SKM-1 (cell line): ENCODE results near the gene C9orf50.
"Not testable (repeated sequence)": the region's sequence is repeated elsewhere in the genome, so short reads cannot be mapped to it uniquely, and the experiment has no call there.

Experiments
- DNase-seq: peaks from one replicate; lab custom pipeline; 2025; ENCODE audit not compliant: unreplicated experiment; lab: John Stamatoyannopoulos, UW

Gene C9orf50

GRCh38 chr9:129620669-129621295 lies at the start of gene C9orf50:
C9orf50 (minus strand) TSS chr9:129621101; CDS start chr9:129620574, 527 bp downstream.
- no peak for DNase-seq

GRCh38 chr9:129669946-129670345 lies 49.0 kb upstream of the C9orf50 start:
- DNase-seq = no peak

- DNase-seq = no peak
Observed at GRCh38 chr9:129669141-129669718, 48.3 kb upstream of the C9orf50 start.

GRCh38 chr9:129667850-129668249 lies 46.9 kb upstream of the C9orf50 start:
- DNase-seq = no peak

- no peak for DNase-seq
Observed at GRCh38 chr9:129667378-129667777, 46.5 kb upstream of the C9orf50 start.

- DNase-seq = no peak
Observed at GRCh38 chr9:129666575-129666974, 45.7 kb upstream of the C9orf50 start.

- no peak for DNase-seq
Observed at GRCh38 chr9:129665814-129666520, 45.1 kb upstream of the C9orf50 start.

- DNase-seq = no peak
Observed at GRCh38 chr9:129665389-129665775, 44.5 kb upstream of the C9orf50 start, which contains the start of gene PRRX2. PRRX2 (plus strand) TSS chr9:129665647; CDS start chr9:129665868, 221 bp downstream.

- no peak for DNase-seq
Observed at GRCh38 chr9:129664746-129665388, 44.0 kb upstream of the C9orf50 start.

- DNase-seq = not testable (repeated sequence)
Observed at GRCh38 chr9:129662239-129662638, 41.3 kb upstream of the C9orf50 start.

GRCh38 chr9:129661029-129661428 lies 40.1 kb upstream of the C9orf50 start:
- DNase-seq = no peak

- no peak for DNase-seq
Observed at GRCh38 chr9:129656795-129657390, 36.0 kb upstream of the C9orf50 start.

GRCh38 chr9:129655696-129656095 lies 34.8 kb upstream of the C9orf50 start:
- DNase-seq = no peak

- no peak for DNase-seq
Observed at GRCh38 chr9:129655154-129655553, 34.3 kb upstream of the C9orf50 start.

GRCh38 chr9:129654554-129655040 lies 33.7 kb upstream of the C9orf50 start:
- DNase-seq = no peak

- DNase-seq = no peak
Observed at GRCh38 chr9:129653823-129654553, 33.1 kb upstream of the C9orf50 start.

- DNase-seq = no peak
Observed at GRCh38 chr9:129650680-129651235, 29.9 kb upstream of the C9orf50 start.

- no peak for DNase-seq
Observed at GRCh38 chr9:129649726-129650679, 29.1 kb upstream of the C9orf50 start.

GRCh38 chr9:129648764-129649115 lies 27.8 kb upstream of the C9orf50 start:
- DNase-seq = no peak
